Measurements from ENCODE around the gene INCENP.
"Not testable (repeated sequence)": the region's sequence is repeated elsewhere in the genome, so short reads cannot be mapped to it uniquely, and the experiment has no call there.

The INCENP gene

GRCh38 chr11:62181097-62181496 lies 57.3 kb downstream of the INCENP start:
- no peak for DNase-seq

GRCh38 chr11:62182147-62182891 lies 58.5 kb downstream of the INCENP start:
- DNase-seq = no peak

- no peak for DNase-seq
These were observed 62.4 kb downstream of the INCENP start for GRCh38 chr11:62186195-62186594.

- DNase-seq = peak; percentile 65
These were observed 66.2 kb downstream of the INCENP start, which contains the start of gene SCGB1D1 for GRCh38 chr11:62190011-62190410. SCGB1D1 (plus strand) TSS chr11:62190216; CDS start chr11:62190285, 69 bp downstream.

GRCh38 chr11:62193952-62194351 lies 70.1 kb downstream of the INCENP start:
- DNase-seq = no peak

GRCh38 chr11:62195010-62195409 lies 71.2 kb downstream of the INCENP start:
- DNase-seq = not testable (repeated sequence)

GRCh38 chr11:62195945-62196344 lies 72.1 kb downstream of the INCENP start:
- DNase-seq = no peak

GRCh38 chr11:62197400-62197799 lies 73.6 kb downstream of the INCENP start:
- not testable (repeated sequence) for DNase-seq

- DNase-seq = peak; percentile 61
These were observed 77.6 kb downstream of the INCENP start for GRCh38 chr11:62201376-62201775.

Data from COR-L47 (cell line).